GM12865 (cell line): ENCODE data around the gene UBE3B.

Source experiments
- DNase-seq: peaks from one replicate; pipeline ENCODE4 v3.0.0; 2010; ENCODE audit warnings: low read depth
- H3K4me3 ChIP-seq: 2 replicates; pipeline ENCODE4 v1.5.1; 2011; ENCODE audit warnings: mild to moderate bottlenecking, low read depth, low read length, control low read depth
- TF ChIP-seq, protein P1 (sequence below): IDR thresholded peaks from 2 replicates; pipeline ENCODE4 v1.5.1; 2011; ENCODE audit warnings: low read length, control low read depth, low read depth, inconsistent platforms; ENCODE audit not compliant: insufficient read depth; ENCODE audit errors: missing control alignments

The UBE3B gene

DNA sequence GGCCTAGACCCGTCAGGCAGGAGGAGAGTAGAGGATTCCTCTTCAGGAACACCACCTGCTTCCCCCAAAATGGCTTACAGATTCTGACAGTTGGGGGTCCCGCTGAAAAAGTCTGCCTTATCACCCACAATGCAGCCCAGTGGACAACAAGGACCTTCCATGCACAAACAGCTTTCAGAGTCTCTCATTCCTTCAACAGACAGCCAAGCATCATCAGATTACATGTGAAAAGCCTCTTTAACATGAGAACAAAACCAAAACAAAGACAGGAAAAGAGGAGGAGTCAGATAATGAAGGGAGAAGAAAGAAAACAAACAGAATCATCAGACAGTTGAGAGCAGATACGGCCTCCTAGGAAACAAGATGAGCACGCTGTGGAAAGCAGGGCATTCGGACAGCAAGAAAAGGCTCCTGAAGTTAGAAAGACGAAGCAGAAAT, 18.6 kb upstream of the UBE3B start:
- H3K4me3 ChIP-seq, result no peak overlapping the region
- TF ChIP-seq, protein P1, sequence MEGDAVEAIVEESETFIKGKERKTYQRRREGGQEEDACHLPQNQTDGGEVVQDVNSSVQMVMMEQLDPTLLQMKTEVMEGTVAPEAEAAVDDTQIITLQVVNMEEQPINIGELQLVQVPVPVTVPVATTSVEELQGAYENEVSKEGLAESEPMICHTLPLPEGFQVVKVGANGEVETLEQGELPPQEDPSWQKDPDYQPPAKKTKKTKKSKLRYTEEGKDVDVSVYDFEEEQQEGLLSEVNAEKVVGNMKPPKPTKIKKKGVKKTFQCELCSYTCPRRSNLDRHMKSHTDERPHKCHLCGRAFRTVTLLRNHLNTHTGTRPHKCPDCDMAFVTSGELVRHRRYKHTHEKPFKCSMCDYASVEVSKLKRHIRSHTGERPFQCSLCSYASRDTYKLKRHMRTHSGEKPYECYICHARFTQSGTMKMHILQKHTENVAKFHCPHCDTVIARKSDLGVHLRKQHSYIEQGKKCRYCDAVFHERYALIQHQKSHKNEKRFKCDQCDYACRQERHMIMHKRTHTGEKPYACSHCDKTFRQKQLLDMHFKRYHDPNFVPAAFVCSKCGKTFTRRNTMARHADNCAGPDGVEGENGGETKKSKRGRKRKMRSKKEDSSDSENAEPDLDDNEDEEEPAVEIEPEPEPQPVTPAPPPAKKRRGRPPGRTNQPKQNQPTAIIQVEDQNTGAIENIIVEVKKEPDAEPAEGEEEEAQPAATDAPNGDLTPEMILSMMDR, result no peak
- no peak for DNase-seq

DNA sequence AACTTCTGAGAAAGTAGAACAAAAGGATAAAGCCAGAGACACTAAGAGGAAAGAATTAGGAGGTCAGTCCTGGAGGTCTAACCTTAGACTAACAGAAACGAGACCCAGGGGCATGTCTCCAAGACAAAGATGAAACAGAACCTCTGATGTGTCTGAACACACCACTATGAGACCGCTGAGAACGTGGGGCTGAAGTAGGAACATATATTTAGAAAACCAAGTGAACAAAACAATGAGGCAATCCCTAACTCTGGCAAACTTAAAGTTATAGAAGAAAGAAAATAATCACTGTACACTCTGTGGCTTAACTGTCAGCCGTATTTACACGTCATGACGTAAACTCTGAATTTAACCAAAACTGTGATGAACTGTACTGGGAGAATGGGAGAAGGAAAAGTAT, 18.2 kb upstream of the UBE3B start:
- H3K4me3 ChIP-seq, result no peak overlapping the region
- TF ChIP-seq, protein P1, result no peak
- no peak for DNase-seq

DNA sequence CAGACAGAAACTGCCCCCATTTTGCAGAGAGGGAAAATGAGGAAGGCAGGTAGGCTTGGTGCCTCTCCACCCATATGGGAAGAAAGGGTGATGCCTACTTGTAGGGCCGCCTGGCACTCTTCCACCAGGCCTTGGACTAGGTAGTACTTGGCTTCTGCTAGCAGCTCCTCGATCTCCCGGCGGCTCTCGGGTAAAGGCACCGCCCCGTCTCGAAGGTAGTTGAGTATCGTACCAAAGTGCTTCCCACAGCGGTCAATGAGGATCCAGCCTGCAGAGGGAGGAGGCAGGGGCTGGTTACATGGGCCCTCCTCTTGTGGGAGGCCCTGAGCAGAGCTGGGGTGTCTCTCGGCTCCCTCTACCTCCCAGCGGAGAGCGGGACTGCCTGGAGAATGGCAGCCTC, 16.9 kb upstream of the UBE3B start:
- TF ChIP-seq, protein P1, result no peak
- H3K4me3 ChIP-seq, result no peak overlapping the region

DNA sequence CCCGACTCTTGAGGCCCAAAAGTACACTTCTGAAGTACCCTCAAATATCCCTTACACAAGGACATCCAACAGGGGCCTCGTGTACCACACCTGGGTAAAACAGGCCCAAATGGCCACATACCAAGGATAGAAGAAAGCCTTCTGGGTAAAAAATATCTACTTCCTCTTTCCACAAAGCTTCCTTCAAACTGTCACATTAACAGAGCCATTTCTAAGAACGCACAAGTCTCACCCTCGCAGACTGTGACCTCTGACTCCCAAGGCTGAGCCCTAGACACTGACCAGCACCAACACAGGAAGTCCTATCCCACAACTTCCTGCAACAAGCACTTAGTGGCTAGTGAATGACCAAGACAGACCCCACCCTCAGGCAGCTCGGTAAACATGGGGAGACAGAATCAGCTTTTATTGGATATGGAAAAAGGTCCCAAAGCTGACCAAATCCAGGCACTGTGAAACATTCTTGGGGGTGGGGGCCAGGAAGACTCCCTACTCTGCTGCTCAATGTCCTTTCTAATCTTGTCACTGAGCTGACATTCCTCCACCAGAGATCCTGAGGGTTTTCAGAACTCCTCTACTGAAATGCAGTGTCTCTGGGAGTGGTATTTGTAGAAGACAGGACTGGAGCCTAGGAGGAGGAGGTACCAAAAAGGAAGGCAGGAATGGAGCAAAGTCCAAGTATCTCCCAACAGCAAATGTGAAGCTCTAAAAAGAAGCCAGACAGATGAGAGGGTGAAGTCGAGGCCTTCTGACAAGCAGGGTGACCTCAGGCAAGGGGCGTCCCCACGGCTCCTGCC, 16.2 kb upstream of the UBE3B start:
- no peak overlapping the region for H3K4me3 ChIP-seq
- DNase-seq, result peak; percentile 21
- TF ChIP-seq, protein P1, result no peak

More for the DNA sequence above, 16.9 kb upstream of the UBE3B start:
- no peak for DNase-seq

DNA sequence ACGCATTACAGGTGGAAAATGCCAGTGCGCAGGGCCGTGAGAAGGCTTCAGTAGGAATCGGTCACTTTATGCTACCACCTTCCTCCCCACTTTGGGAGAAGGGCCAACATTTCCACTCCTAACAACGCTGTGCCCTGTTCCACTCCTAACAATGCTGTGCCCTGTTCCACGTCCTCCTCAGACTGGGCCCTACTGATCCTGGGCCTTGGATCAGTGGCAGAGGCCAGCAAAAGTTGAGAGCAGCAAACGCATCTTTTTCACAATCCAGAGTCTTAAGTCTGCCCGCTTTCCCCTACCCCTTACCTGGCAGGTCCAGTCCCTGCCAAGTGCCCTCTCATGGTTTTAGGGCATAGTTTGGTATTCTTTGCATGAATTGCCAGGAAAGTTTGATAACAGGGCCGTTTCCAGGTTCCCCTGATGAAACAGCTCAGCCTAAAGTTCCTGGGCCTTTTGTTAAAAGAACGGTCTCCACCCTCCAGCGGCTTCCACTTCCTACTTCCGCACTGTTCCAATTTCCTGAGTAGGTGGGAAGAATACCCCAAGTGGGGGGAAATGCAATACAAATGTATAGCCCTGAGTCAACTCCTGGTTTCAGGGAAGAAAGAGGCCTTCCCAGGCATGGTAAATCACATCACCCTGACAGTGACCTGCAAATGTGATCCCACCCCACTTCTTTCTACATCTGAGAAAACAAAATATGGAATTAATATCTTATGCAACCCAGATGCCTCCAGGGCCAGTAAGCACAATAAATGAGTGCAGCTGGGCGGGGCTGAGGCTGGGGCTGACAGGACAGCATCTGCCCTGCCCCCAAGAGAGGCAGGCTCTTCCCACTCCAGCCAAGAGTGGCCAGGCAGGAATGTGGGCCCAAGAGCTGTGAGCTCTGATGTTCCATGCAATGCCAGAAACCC, 15.3 kb upstream of the UBE3B start:
- H3K4me3 ChIP-seq, result no peak overlapping the region
- TF ChIP-seq, protein P1, result no peak
- DNase-seq, result no peak

DNA sequence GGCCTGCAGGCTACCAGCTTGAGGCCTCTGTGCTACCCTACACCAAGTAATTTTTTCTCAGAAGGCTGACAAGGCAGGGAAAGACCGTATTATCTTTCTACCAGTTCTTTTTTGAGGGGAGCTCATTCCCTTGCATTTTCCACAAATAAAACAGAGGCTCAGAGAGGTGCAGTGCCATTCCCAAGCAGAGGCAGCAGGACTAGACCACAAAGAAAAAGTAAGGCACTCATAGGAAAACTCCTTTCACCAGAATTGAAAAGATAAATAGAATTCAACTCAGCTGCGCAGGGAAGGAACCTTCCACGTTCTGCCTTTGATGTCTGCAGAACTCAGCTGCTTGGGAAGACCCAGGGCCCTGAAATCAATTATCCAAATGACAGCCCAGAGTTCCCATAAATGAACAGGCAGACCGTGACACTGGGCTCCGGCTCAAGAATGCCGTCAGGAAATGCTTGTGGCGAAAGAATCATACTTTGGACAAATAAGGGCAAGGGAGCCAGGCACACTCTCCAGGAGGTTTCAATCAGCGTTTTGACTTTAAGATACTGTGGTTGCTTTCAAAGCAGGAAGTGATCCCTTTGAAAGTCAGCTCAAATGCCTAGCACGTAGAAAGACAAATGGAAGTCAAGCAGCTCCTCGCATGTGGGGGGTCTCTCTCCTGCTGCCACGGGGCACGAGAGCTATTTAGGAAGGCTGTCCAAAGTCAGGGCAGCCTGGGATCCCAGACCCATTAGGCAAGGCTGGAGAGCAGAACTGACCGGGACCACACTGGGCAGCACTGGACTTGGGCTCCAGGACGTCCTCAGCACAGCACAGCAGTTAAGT, 14.4 kb upstream of the UBE3B start:
- H3K4me3 ChIP-seq, result no peak overlapping the region
- DNase-seq, result no peak
- TF ChIP-seq, protein P1, result no peak
